Omental fat pad (tissue), 4 donors: Measurements from ENCODE around the gene GOLM1. TPM values are rescaled to one million over a fixed set of nuclear protein-coding genes. Genes with fewer than 3 reads are reported as not detected.

ENCODE experiments used
- ATAC-seq: fragments of 150-250 bp; one replicate; pipeline ENCODE4 v1.9.1; 2016; ENCODE audit warnings: mild to moderate bottlenecking, moderate library complexity; ENCODE audit not compliant: low FRiP score
- DNase-seq: peaks from one replicate; pipeline ENCODE4 v3.0.0-alpha.2; 2019; ENCODE audit warnings: low spot score
- total RNA-seq, 4 donors: library from RNA; depleted of rRNA; stranded (reverse); fragments of >200 nt; gene quantifications; one replicate each; pipeline ENCODE4 v1.1.0, GENCODE V29; 2016
- TF ChIP-seq, protein P1 (sequence below), 3 donors: fragments of 450-650 bp; IDR thresholded peaks; one replicate each; pipeline ENCODE4 v1.5.1; 2016 to 2017; ENCODE audit warnings: antibody characterized with exemption in 3 of 3, mild to moderate bottlenecking in 3 of 3, moderate library complexity in 2 of 3

Gene GOLM1
- total RNA-seq, 4 donors from 2014 or later: 16.1 to 31.7 (median 22.1) TPM

DNA sequence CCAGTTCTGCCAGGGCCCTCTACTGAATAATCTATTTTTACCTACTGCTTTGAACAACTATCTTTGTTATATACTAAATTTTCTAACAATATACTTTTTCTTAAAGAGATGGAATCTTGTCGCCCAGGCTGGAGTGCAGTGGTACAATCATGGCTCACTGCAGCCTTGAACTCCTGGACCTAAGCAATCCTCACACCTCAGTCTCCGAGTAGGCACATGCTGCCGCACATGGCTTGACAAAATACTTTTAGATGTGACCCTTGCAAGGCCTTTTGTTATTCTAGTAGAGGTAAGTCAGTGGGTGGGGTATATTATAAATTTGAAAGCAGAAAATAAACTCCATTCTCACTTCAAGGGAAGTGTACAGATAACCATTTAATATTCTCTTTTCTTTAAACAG is 7.9 kb downstream of the GOLM1 start:
- DNase-seq: no peak
- no peak for ATAC-seq

DNA sequence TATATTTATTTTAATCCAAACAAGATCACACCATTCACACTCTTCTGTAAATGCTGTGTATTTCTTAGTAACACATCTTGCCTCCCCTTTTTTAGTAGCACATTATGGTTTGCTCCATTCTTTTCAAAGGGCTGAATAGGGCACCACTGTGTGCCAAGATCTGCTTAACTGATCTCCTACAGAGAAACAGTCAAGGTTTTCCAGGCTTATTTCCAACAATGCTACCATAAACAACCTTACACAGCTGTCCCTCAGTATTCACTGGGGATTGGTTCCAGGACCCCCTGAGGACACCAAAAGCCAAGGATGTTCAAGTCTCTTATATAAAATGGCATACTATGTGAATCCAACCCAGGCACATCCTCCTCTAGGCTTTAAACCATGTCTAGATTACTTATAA is 16.5 kb downstream of the GOLM1 start:
- TF ChIP-seq, protein P1, sequence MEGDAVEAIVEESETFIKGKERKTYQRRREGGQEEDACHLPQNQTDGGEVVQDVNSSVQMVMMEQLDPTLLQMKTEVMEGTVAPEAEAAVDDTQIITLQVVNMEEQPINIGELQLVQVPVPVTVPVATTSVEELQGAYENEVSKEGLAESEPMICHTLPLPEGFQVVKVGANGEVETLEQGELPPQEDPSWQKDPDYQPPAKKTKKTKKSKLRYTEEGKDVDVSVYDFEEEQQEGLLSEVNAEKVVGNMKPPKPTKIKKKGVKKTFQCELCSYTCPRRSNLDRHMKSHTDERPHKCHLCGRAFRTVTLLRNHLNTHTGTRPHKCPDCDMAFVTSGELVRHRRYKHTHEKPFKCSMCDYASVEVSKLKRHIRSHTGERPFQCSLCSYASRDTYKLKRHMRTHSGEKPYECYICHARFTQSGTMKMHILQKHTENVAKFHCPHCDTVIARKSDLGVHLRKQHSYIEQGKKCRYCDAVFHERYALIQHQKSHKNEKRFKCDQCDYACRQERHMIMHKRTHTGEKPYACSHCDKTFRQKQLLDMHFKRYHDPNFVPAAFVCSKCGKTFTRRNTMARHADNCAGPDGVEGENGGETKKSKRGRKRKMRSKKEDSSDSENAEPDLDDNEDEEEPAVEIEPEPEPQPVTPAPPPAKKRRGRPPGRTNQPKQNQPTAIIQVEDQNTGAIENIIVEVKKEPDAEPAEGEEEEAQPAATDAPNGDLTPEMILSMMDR (IDR thresholded peaks at IDR 0.05): no peak
- ATAC-seq (no peak), DNase-seq (no peak)

More for the DNA sequence above, 7.9 kb downstream of the GOLM1 start:
- TF ChIP-seq, protein P1 (IDR thresholded peaks at IDR 0.05): no peak

DNA sequence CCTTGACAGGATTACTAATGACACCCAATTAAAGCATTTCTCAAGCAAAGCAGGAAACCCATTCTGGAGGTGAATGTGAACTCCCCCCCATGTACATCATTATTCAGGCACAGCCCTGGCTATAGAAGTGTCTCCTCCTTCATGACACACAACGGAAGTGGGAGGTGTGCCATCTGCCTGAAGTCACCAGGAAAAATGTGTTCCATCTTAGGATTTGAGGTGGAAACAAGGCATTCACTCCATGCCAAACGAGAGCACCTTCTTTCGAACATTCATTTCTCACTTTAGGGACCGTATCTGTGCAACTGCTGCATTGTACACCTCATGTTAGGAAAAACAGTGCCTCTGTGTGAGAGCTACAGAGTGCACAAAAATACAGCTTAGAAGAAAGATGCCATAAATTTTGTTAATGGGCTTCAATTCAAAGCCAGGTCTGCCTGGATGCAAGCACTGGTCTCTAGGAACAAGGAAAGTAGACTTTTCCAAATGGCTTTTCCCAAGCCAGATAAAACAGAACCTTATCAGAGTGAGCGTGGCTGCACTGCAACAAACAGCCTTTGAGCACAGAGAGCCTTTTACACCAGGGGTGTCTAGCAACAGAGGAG is 19.4 kb downstream of the GOLM1 start:
- peak; percentile 64 for ATAC-seq
- DNase-seq: no peak
- TF ChIP-seq, protein P1 (IDR thresholded peaks at IDR 0.05): no peak

DNA sequence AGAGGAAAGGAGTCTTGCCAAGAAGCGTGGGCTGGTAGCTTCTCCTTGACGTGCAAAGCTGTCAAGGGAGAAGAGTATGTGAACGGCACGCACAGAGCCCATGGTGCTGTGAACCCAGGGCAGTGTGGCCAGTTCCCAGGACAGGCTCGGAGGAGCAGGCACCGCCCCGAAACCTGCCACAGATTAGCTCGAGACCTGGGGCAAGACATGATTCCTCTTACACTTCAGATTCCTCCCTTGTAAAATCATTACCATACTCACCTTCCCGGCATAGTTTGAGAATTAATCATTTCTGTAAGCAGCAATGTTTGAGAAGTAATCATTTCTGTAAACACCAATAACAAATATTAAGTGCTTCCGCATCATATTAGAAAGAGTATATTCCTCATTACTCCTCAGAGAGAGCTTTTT is 19.9 kb downstream of the GOLM1 start:
- ATAC-seq (peak; percentile 93), DNase-seq (no peak)
- TF ChIP-seq, protein P1 (IDR thresholded peaks at IDR 0.05): no peak

DNA sequence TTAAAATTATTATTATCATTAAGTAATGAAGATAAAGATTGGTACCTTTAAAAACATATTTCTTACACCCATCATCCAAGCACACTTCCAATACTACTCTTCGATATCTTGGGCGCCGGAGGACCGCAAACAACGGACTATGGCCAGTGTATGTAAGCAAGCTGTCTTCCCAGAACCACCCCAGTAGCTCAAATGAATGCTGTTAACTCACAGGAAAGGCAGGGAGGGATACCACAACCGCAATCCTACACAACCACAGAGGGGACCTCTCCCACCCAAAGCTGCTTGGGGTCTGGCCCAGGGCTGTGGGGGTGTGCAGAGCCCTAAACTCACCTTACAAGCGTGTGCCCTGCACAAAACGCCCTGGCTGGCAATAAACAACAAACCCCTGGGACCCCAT is 20.6 kb downstream of the GOLM1 start:
- no peak for ATAC-seq
- TF ChIP-seq, protein P1 (IDR thresholded peaks at IDR 0.05): no peak

DNA sequence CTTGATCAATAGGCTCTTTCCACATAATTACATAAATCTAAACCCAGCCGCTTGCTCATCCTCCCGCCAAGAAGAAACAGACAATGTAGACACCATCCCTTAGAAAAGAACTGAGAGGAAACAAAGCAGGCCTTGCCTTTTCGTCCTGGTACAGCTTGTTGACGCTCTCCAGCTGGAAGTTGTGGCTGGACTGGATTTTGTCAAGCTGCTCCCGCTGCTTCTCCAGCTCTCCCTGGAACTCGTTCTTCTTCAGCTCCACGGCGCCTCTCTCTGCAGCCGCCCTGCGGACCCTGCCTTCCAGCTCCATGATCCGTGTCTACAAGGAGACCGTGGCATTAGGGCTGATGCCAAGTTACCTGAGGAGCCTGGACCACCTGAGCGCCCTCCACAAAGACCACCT is 22.1 kb downstream of the GOLM1 start:
- TF ChIP-seq, protein P1 (IDR thresholded peaks at IDR 0.05): no peak
- DNase-seq: no peak
- ATAC-seq: no peak

More for the DNA sequence above, 20.6 kb downstream of the GOLM1 start:
- DNase-seq: no peak
